ENCODE results near the gene ANO6.

The ANO6 gene

DNA sequence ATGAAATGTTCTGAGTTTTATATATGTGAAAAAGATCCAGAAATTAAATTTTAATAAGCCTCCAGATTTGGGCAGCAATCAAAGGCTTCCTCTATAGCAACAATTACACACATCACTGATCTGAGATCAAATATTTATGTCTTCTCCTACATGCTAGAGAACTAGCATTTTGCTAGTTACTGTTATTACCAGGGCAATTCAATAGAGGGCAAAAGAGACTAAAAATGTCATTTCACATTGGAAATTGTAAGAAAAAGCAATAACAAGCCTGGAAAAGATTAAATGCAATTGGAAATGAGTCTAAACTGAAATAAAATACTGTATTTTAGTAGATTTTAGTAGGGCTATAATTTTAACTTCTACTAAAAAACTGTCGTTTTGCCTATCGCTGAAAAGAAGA lies 32.6 kb upstream of the ANO6 start:
- TF ChIP-seq, protein P1, sequence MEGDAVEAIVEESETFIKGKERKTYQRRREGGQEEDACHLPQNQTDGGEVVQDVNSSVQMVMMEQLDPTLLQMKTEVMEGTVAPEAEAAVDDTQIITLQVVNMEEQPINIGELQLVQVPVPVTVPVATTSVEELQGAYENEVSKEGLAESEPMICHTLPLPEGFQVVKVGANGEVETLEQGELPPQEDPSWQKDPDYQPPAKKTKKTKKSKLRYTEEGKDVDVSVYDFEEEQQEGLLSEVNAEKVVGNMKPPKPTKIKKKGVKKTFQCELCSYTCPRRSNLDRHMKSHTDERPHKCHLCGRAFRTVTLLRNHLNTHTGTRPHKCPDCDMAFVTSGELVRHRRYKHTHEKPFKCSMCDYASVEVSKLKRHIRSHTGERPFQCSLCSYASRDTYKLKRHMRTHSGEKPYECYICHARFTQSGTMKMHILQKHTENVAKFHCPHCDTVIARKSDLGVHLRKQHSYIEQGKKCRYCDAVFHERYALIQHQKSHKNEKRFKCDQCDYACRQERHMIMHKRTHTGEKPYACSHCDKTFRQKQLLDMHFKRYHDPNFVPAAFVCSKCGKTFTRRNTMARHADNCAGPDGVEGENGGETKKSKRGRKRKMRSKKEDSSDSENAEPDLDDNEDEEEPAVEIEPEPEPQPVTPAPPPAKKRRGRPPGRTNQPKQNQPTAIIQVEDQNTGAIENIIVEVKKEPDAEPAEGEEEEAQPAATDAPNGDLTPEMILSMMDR (conservative IDR thresholded peaks at IDR 0.05; ENCODE audit: low read depth, low read length) = peak; percentile 41
- no peak for DNase-seq (ENCODE audit: low read depth)
- H3K4me3 ChIP-seq (ENCODE audit: low read length) = no peak overlapping the region

DNA sequence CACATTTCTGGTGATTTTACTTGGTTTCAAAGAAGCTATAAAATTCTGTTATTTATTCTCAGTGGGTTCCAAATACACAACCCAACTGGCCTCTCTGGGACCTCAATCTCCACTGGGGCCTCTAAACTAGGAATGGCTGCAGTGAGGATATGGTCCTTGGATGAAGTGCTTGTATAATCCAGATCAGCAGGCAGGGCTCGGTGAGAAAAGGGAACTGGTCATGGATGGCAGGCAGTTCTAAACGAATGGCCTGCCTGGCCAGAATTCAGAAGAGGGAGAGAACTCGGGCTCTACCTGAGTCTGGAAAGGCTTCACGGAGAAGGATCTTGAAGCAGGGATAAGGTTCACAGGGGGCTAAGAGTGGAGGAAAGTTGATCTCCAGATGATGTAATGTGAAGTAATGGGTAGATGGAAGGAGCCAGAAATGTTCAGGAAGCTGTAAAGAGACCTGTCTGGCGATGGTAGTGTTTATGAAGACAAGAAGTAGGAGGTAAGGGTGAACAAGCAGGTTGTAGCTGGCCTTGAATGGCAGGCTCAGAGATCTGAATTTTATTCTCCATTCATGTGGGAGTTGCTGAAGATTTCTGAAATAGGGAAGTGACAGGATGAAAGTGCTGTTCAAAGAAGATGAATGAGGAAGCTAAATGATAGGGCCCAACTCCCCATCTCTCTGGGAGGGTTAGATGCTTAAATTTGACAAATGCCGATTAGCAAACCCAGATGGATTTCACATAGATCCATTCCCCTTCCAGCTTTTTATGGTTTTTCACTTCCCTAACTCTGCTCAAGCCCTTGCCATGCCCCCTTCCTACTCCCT lies 31.5 kb upstream of the ANO6 start:
- no peak overlapping the region for H3K4me3 ChIP-seq (ENCODE audit: low read length)
- DNase-seq (ENCODE audit: low read depth) = no peak
- TF ChIP-seq, protein P1 (conservative IDR thresholded peaks at IDR 0.05; ENCODE audit: low read depth, low read length) = no peak

- TF ChIP-seq, protein P1 (conservative IDR thresholded peaks at IDR 0.05; ENCODE audit: low read depth, low read length) = no peak
- H3K4me3 ChIP-seq (ENCODE audit: low read length) = no peak overlapping the region
- DNase-seq (ENCODE audit: low read depth) = no peak
Measured at GRCh38 chr12:45186762-45187161, 29.1 kb upstream of the ANO6 start.

DNA sequence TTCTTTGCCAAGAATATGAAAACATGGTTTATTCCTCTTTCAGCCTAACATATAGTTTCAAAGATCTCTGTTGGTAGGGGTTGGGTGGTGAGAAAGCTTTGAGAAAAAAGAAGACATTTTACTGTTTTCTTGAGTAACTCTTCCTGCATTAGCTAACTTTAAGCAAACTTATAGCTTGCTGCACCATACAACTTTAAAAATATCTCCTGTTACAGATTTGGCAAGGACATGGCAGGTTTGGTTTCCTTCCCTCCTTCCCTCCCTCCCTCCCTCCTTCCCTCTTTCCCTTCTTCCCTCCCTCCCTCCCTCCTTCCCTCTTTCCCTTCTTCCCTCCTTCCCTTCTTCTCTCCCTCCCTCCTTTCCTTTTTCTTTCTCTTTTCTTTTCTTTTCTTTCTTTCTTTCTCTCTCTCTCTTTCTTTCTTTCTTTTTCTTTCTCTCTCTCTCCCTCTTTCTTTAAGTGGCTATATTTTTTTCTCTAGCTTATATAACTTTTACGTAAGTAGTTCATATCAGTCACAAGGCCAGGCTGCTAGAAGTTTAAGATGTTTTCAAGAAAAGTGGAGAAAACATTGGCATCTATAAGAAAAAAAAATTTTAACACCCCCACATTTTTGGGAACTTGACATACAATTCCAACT lies 26.0 kb upstream of the ANO6 start:
- no peak overlapping the region for H3K4me3 ChIP-seq (ENCODE audit: low read length)
- TF ChIP-seq, protein P1 (conservative IDR thresholded peaks at IDR 0.05; ENCODE audit: low read depth, low read length) = no peak
- DNase-seq (ENCODE audit: low read depth) = no peak

GRCh38 chr12:45191239-45191638 lies 24.7 kb upstream of the ANO6 start:
- DNase-seq (ENCODE audit: low read depth) = no peak
- H3K4me3 ChIP-seq (ENCODE audit: low read length) = no peak overlapping the region
- TF ChIP-seq, protein P1 (conservative IDR thresholded peaks at IDR 0.05; ENCODE audit: low read depth, low read length) = no peak

GRCh38 chr12:45192707-45193106 lies 23.2 kb upstream of the ANO6 start:
- no peak overlapping the region for H3K4me3 ChIP-seq (ENCODE audit: low read length)
- DNase-seq (ENCODE audit: low read depth) = no peak
- TF ChIP-seq, protein P1 (conservative IDR thresholded peaks at IDR 0.05; ENCODE audit: low read depth, low read length) = no peak
